DMS79 treated with DMSO at 0.1 percent for 48 hours (cell line): ENCODE measurements around the gene MAP3K14.

Source experiments
- DNase-seq: peaks from one replicate; lab custom pipeline; 2025; lab: John Stamatoyannopoulos, UW

Gene MAP3K14

GRCh38 chr17:45282683-45283644 lies 33.9 kb downstream of the MAP3K14 start:
- DNase-seq: peak; percentile 79

GRCh38 chr17:45279898-45280297 lies 36.9 kb downstream of the MAP3K14 start:
- DNase-seq: no peak

DNA sequence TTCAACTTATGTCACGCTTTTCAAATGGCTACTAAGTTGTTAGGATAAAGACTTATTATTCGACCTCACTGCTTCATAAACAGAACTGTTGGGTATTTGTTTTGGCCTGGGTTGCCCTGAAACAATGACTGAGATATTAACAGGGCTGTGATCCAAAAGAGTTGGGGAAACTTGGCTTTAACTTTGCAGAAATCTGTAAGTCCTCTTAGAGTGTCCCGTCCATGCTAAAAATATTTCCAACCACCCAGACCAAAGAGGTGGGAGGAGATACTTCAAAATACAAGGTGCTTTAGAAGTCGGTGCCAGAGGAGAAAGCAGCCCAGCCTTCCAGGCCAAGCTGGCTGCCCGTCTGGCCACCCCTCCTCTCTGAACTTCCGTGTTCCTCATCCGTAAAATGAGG lies 38.8 kb downstream of the MAP3K14 start:
- DNase-seq: no peak

DNA sequence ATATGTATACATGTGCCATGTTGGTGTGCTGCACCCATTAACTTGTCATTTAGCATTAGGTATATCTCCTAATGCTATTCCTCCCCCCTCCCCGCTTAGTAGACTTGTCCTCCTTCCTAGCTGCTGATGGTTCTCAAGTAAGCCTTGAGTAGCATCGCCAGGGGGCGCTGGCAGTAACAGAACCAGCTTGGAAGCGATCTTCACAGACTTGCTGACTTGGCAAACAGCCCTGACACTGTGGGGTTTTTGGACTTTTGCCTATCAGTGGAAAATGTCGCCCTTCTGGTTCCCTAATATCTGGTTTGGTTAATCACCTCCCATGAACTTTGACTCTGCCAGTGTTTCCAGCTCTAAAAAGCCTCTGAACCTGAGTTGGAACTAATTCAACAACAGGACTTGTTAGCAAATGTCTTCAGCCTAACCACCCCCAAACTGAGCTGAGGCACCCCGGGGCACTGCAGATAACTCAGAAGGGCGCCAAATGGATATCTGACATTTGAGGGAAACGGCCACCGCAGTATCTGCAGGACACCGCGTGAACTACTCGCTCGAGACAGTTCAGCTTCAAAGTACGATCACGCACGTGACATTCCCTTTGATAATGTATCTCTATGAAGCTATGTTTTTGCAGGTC lies 39.5 kb downstream of the MAP3K14 start:
- peak; percentile 95 for DNase-seq

DNA sequence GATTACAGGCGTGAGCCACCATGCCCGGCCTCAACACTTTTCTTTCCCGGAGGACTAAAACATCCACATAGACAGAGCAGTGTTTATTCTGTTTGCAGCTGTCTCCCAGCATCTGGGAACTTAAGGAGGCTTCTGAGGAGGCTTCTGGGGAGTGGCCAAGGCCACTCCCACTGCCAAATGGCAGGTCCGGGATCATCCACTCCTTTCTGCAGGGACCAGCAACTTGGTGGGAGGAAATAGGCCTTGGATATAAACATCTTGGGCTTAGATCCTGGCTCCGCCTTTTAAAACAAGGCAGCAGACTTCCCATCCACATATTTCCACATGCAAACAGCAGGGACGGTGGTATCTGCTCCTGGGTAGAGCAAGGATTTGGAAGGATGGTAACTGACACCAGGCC lies 40.8 kb downstream of the MAP3K14 start:
- DNase-seq: no peak

GRCh38 chr17:45274033-45274432 lies 42.8 kb downstream of the MAP3K14 start:
- no peak for DNase-seq

- DNase-seq: no peak
These were observed 43.3 kb downstream of the MAP3K14 start for GRCh38 chr17:45273551-45273957.

DNA sequence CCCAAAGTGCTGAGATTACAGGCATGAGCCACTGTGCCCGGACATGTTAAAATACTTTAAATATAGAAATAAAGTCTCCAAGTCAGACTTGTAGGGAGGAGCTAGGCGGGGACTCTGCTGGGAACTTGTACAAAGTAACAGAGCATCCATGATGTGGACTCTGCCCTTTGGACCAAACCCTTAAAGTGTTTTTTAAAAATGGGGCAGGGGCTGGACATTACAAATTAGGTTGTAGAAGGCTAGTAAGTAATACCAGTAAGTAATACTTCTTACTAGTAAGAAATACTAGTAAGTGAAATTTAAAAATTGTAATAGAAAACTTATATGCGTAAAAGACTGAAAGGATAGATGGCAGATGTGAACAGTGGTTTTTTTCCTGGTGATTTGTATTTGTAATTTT lies 45.2 kb downstream of the MAP3K14 start:
- no peak for DNase-seq

- DNase-seq: no peak
These were observed 45.9 kb downstream of the MAP3K14 start for GRCh38 chr17:45270828-45271418.

- DNase-seq: no peak
These were observed 46.9 kb downstream of the MAP3K14 start for GRCh38 chr17:45269912-45270311.

GRCh38 chr17:45267436-45268055 lies 49.3 kb downstream of the MAP3K14 start:
- no peak for DNase-seq

- no peak for DNase-seq
These were observed 50.4 kb downstream of the MAP3K14 start for GRCh38 chr17:45266372-45266926.

DNA sequence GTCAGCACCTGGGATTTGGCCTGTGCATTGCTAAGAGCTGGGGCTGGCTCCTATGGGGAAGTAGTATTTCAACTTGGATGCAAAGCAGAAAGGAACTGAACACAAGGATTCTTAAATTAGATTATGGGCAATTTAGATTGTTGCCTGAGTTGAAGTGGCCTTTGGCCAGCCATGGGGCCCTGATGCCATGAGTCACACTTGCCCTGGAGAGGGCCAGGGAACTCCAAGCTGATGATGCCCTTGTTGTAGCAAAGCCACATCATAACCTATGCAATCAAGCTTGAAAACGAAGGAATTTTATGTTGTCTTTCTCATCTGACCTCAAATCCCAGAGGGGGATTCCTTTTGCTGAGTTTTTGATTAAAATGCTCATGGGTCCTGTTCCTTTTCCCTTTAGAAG lies 51.0 kb downstream of the MAP3K14 start:
- DNase-seq: no peak

- DNase-seq: no peak
These were observed 51.8 kb downstream of the MAP3K14 start for GRCh38 chr17:45264988-45265387.

- DNase-seq: no peak
These were observed 52.4 kb downstream of the MAP3K14 start for GRCh38 chr17:45264430-45264829.

DNA sequence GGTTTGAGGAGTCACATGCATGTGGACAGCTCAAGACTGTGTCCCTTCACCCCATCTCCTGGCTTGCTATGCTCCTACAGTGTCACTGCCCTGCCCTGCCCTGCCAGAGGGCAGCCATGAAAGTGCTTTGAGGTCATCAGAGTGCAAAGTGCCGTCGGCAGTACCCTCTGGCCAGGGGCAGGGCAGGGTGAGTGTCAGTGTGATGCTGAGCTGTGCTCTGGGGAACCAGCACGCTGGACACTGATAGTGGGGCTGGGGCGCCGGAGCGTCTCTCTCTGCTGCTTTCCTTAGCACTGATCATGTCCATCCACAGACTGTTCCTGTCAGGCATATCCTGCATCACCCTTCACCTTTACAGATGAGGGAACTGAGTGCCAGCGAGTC lies 53.4 kb downstream of the MAP3K14 start:
- DNase-seq: no peak

DNA sequence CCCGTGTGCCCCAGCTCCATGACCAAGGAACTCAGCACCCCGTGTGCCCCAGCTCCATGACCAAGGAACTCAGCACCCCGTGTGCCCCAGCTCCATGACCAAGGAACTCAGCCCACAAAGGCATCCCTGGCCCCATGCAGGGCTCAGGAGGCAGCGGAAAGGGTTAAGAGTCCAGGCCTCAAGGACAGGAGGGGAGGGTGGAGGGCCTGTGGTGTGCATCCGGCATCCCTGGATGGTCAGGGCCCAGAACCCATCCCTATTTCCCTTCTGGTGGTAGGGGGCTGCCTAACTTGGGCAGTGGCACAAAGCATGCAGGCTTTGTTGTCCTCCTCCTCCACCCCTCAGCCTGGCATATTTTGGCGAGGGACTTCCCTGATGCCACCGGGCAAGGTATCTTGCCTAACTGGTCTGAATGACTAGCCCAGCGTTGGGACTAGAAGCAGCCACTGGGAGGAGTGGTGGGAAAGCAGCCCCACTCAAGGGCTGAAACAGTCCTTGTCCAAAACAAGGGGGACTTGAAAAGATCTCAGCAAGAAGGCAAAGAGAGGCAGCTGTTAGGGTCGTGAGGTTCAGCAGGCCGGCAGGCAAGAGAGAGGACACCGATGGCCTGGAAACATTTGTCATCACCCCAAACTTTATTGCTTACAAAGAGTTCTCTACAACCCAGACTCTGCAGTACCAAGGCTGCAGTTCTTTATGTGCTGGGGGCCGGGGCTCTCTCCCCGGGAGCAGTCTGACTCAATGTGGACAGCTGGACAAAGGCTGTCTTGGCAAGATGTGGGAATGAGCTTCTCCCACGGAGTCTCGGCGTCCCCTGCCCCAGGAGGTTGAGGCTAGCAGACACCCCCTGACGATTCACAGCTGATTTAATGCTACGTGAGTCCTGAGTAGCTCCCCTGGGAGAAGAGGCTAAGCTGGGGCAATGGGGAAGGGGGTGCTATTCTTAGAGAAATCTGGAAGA lies 54.0 kb downstream of the MAP3K14 start:
- DNase-seq: no peak

GRCh38 chr17:45261577-45262515 lies 55.0 kb downstream of the MAP3K14 start, which contains the start of gene SPATA32:
SPATA32 (minus strand) TSS chr17:45262094; CDS start chr17:45262016, 78 bp downstream.
- DNase-seq: no peak

- no peak for DNase-seq
These were observed 56.5 kb downstream of the MAP3K14 start for GRCh38 chr17:45260204-45260783.
